IMR-90 (cell line): Measurements from ENCODE around the gene LRFN5. TPM values are rescaled to one million over a fixed set of nuclear protein-coding genes. Genes with fewer than 3 reads are reported as not detected.

Experiments used
- ATAC-seq: fragments of 200-7000 bp; cut with Tn5 transposase; 2 replicates; pipeline ENCODE4 v1.9.1; 2020; ENCODE audit warnings: low read depth, mild to moderate bottlenecking, moderate library complexity
- BruUV-seq: library from RNA; stranded (reverse); fragments of 400-500 nt; replicated peaks from 2 replicates; lab custom pipeline; 2021; lab: Mats Ljungman, UMichigan
- CTCF ChIA-PET: fragments of 300-600 bp; formaldehyde crosslinking; extraction: SDS; loops from one replicate; lab custom pipeline; 2021; ENCODE audit warnings: antibody characterized with exemption; lab: Yijun Ruan, JAX
- POLR2A ChIA-PET: fragments of 300-600 bp; sonication (Branson Sonifier 250); formaldehyde crosslinking; loops from one replicate; lab custom pipeline; 2022; ENCODE audit warnings: antibody characterized with exemption; ENCODE audit not compliant: unreplicated experiment; lab: Charles Lee
- DNase-seq: peaks from one replicate; pipeline ENCODE4 v3.0.0; 2013
- H2AFZ ChIP-seq: replicated peaks from 2 replicates; pipeline ENCODE3; 2013; ENCODE audit warnings: low read length, mild to moderate bottlenecking; ENCODE audit not compliant: poor library complexity
- H2AK5ac ChIP-seq: 2 replicates; pipeline ENCODE4 v1.6.1; 2013; ENCODE audit warnings: low read depth, low read length, inconsistent platforms
- H2AK9ac ChIP-seq: replicated peaks from 2 replicates; pipeline ENCODE3; 2013; ENCODE audit warnings: mild to moderate bottlenecking, low read depth, low read length, moderate library complexity; ENCODE audit not compliant: poor library complexity
- H2BK120ac ChIP-seq: 2 replicates; pipeline ENCODE4 v1.6.1; 2013; ENCODE audit warnings: low read depth, low read length, inconsistent platforms
- H2BK15ac ChIP-seq: 3 replicates; pipeline ENCODE4 v1.6.1; 2013; ENCODE audit warnings: low read depth, low read length, inconsistent platforms
- H2BK20ac ChIP-seq: 2 replicates; pipeline ENCODE4 v1.6.1; 2013; ENCODE audit warnings: low read depth, mild to moderate bottlenecking, inconsistent platforms, low read length, moderate library complexity
- H2BK5ac ChIP-seq: 2 replicates; pipeline ENCODE4 v1.6.1; 2013; ENCODE audit warnings: mild to moderate bottlenecking, low read depth, low read length, inconsistent platforms; ENCODE audit not compliant: poor library complexity, severe bottlenecking
- H3K14ac ChIP-seq: replicated peaks from 2 replicates; pipeline ENCODE4 v1.6.1; 2013; ENCODE audit warnings: low read depth, low read length, inconsistent platforms
- H3K18ac ChIP-seq: 2 replicates; pipeline ENCODE4 v1.6.1; 2013; ENCODE audit warnings: low read depth, low read length, control low read depth
- H3K23ac ChIP-seq: 2 replicates; pipeline ENCODE4 v1.6.1; 2013; ENCODE audit warnings: low read depth, low read length, inconsistent platforms
- H3K27ac ChIP-seq: 2 replicates; pipeline ENCODE4 v1.5.1; 2013; ENCODE audit warnings: mild to moderate bottlenecking, control low read depth, low read length; ENCODE audit not compliant: insufficient read depth
- H3K27me3 ChIP-seq: 2 replicates; pipeline ENCODE4 v1.6.1; 2013; ENCODE audit warnings: low read length; ENCODE audit not compliant: control insufficient read depth, insufficient read depth
- H3K36me3 ChIP-seq: 2 replicates; pipeline ENCODE4 v1.6.1; 2013; ENCODE audit warnings: low read length, mixed read lengths; ENCODE audit not compliant: control insufficient read depth, insufficient read depth
- H3K4ac ChIP-seq: 2 replicates; pipeline ENCODE4 v1.6.1; 2013; ENCODE audit warnings: low read depth, low read length, inconsistent platforms
- H3K4me1 ChIP-seq: 2 replicates; pipeline ENCODE4 v1.6.1; 2013; ENCODE audit warnings: low read length, mixed read lengths; ENCODE audit not compliant: control insufficient read depth, insufficient read depth
- H3K4me2 ChIP-seq: 2 replicates; pipeline ENCODE4 v1.6.1; 2013; ENCODE audit warnings: low read depth, mild to moderate bottlenecking, control low read depth, low read length, moderate library complexity
- H3K4me3 ChIP-seq: 2 replicates; pipeline ENCODE4 v1.5.1; 2013; ENCODE audit warnings: low read depth, mild to moderate bottlenecking, control low read depth, low read length, moderate library complexity; ENCODE audit not compliant: insufficient read depth
- H3K56ac ChIP-seq: 2 replicates; pipeline ENCODE4 v1.6.1; 2013; ENCODE audit warnings: low read length, inconsistent platforms; ENCODE audit not compliant: insufficient read depth; ENCODE audit errors: extremely low read depth
- H3K79me1 ChIP-seq, 2 experiments: 2 replicates each; pipeline ENCODE4 v1.6.1; 2013; ENCODE audit warnings: low read length in 2 of 2, inconsistent platforms in 1 of 2, low read depth in 1 of 2
- H3K9ac ChIP-seq: 2 replicates; pipeline ENCODE4 v1.6.1; 2013; ENCODE audit warnings: low read depth, low read length, control low read depth
- H3K9me1 ChIP-seq: 2 replicates; pipeline ENCODE4 v1.6.1; 2013; ENCODE audit warnings: low read length, inconsistent platforms; ENCODE audit not compliant: insufficient read depth
- H3K9me3 ChIP-seq: 2 replicates; pipeline ENCODE4 v1.6.1; 2013; ENCODE audit warnings: low read length; ENCODE audit not compliant: control insufficient read depth, insufficient read depth
- H4K20me1 ChIP-seq: 2 replicates; pipeline ENCODE4 v1.6.1; 2013; ENCODE audit warnings: low read length, inconsistent platforms; ENCODE audit not compliant: insufficient read depth
- H4K5ac ChIP-seq: 2 replicates; pipeline ENCODE4 v1.6.1; 2013; ENCODE audit warnings: mild to moderate bottlenecking, low read depth, low read length, control low read depth
- H4K8ac ChIP-seq, 2 experiments: 2 replicates each; pipeline ENCODE4 v1.6.1; 2013; ENCODE audit warnings: low read depth in 2 of 2, low read length in 2 of 2, control low read depth in 1 of 2, inconsistent platforms in 1 of 2
- H4K91ac ChIP-seq: 2 replicates; pipeline ENCODE4 v1.6.1; 2013; ENCODE audit warnings: low read depth, low read length, inconsistent platforms; ENCODE audit not compliant: insufficient read depth
- BHLHE40 ChIP-seq: fragments of 150-350 bp; IDR thresholded peaks from 2 replicates; pipeline ENCODE4 v1.6.1; 2016; ENCODE audit warnings: mild to moderate bottlenecking, low read depth, low read length
- CEBPB ChIP-seq: IDR thresholded peaks from 2 replicates; pipeline ENCODE4 v1.6.1; 2012; ENCODE audit warnings: low read depth, low read length, improper control_type of control experiment
- CHD1 ChIP-seq: IDR thresholded peaks from 2 replicates; pipeline ENCODE4 v1.6.1; 2012; ENCODE audit warnings: low read depth, low read length, improper control_type of control experiment
- FOS ChIP-seq: fragments of 150-350 bp; IDR thresholded peaks from 2 replicates; pipeline ENCODE4 v1.6.1; 2016; ENCODE audit warnings: low read depth, low read length
- MAFK ChIP-seq: IDR thresholded peaks from 2 replicates; pipeline ENCODE4 v1.6.1; 2012; ENCODE audit warnings: low read depth, low read length, improper control_type of control experiment
- MAZ ChIP-seq: IDR thresholded peaks from 2 replicates; pipeline ENCODE4 v1.6.1; 2012; ENCODE audit warnings: low read depth, mild to moderate bottlenecking, low read length, improper control_type of control experiment, moderate library complexity, borderline replicate concordance
- MXI1 ChIP-seq: IDR thresholded peaks from 2 replicates; pipeline ENCODE4 v1.6.1; 2012; ENCODE audit warnings: low read depth, mild to moderate bottlenecking, low read length, moderate library complexity, borderline replicate concordance
- NFE2L2 ChIP-seq: fragments of 150-350 bp; IDR thresholded peaks from 2 replicates; pipeline ENCODE4 v1.6.1; 2016; ENCODE audit warnings: low read depth, mild to moderate bottlenecking, low read length
- POLR2A ChIP-seq: IDR thresholded peaks from 2 replicates; pipeline ENCODE4 v1.6.1; 2012; ENCODE audit warnings: mild to moderate bottlenecking, low read depth, low read length
- RAD21 ChIP-seq: IDR thresholded peaks from 2 replicates; pipeline ENCODE4 v1.6.1; 2012; ENCODE audit warnings: low read length, improper control_type of control experiment
- RCOR1 ChIP-seq: IDR thresholded peaks from 2 replicates; pipeline ENCODE4 v1.6.1; 2012; ENCODE audit warnings: mild to moderate bottlenecking, low read length, improper control_type of control experiment; ENCODE audit not compliant: insufficient replicate concordance
- RFX5 ChIP-seq: IDR thresholded peaks from 2 replicates; pipeline ENCODE4 v1.8.0; 2012; ENCODE audit warnings: low read depth, mild to moderate bottlenecking, low read length, moderate library complexity
- SMC3 ChIP-seq: fragments of 150-350 bp; IDR thresholded peaks from 2 replicates; pipeline ENCODE4 v1.6.1; 2016; ENCODE audit warnings: low read depth, mild to moderate bottlenecking, antibody characterized with exemption, low read length, moderate library complexity
- WGBS, 2 experiments: methylation state at CpG; one replicate each; pipeline versions ENCODE4 v1.1.5 to v1.1.7; 2013; ENCODE audit warnings: missing lambda C conversion rate in 2 of 2; ENCODE audit not compliant: insufficient read length in 1 of 2; ENCODE audit errors: extremely low coverage in 2 of 2; 5-methylcytosine and 5-hydroxymethylcytosine counted together
- dilution Hi-C: fragments of 300-500 bp; cut with HindIII; formaldehyde crosslinking; loops from one replicate; pipeline ENCODE4 v1.14.3; 2018; ENCODE audit warnings: low sequenced_read_pairs; ENCODE audit not compliant: unreplicated experiment
- in situ Hi-C: fragments of 300-500 bp; cut with MboI; formaldehyde crosslinking; loops from 3 replicates; pipeline ENCODE4 v1.14.3; 2019; ENCODE audit warnings: low sequenced_read_pairs, inconsistent platforms, mixed read lengths
- intact Hi-C: fragments of 100-400 bp; cut with micrococcal nuclease; formaldehyde crosslinking; loops from 2 replicates; pipeline ENCODE4 v1.10.0; 2022
- polyA plus RNA-seq, 3 experiments: library from polyadenylated mRNA; depleted of rRNA; stranded (reverse); fragments of >200 nt; gene quantifications; 2 replicates each; pipeline ENCODE4 v1.2.3, GENCODE V29; 2012; ENCODE audit warnings: low replicate concordance in 1 of 3
- total RNA-seq: library from RNA; depleted of rRNA; stranded (reverse); fragments of >200 nt; gene quantifications from 2 replicates; pipeline ENCODE4 v1.2.3, GENCODE V29; 2012
- TF ChIP-seq, protein P1 (sequence below): conservative IDR thresholded peaks from 2 replicates; pipeline ENCODE4 v1.5.1; 2012; ENCODE audit warnings: mild to moderate bottlenecking, low read depth, low read length, improper control_type of control experiment
- TF ChIP-seq, protein P2 (sequence below): fragments of 150-350 bp; IDR thresholded peaks from 2 replicates; pipeline ENCODE4 v1.6.1; 2017; ENCODE audit warnings: mild to moderate bottlenecking, antibody characterized with exemption, low read length, low read depth
- TF ChIP-seq, protein P3 (sequence below): fragments of 150-350 bp; IDR thresholded peaks from 2 replicates; pipeline ENCODE4 v1.6.1; 2016; ENCODE audit warnings: low read depth, mild to moderate bottlenecking, low read length, moderate library complexity, borderline replicate concordance

The LRFN5 gene
- total and polyA plus RNA-seq, 2 of the 4 experiments (the other 2 are of a cell fraction), result 1.8 to 3.6 TPM

DNA sequence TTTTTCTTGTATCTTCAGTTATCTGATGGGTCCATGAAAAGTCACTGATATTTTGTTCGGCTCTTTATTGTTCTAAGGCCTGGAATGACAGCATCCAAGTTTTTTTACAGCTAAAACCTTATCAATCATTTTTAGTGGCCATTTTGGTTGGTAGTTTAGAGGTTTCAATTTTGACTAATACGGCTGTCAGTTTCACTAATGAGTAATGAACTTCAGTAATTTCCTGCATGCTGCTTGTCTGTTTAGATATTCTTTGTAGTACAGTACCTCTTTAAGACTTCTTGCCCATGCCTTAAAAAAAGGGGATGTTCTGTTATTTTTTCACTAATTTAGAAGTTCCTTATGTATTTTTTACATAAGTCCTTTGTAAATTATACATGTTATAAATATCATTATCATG lies 176.7 kb downstream of the LRFN5 start:
- no peak overlapping the region for H3K9ac ChIP-seq
- H4K5ac ChIP-seq, result no peak overlapping the region
- H4K20me1 ChIP-seq, result no peaks in the 10 kb centered on the region
- DNase-seq (no peak), ATAC-seq (no peak)
- no peak overlapping the region for H4K91ac ChIP-seq
- no peak overlapping the region for H2BK120ac ChIP-seq
- ChIA-PET POLR2A (no interaction called here), CTCF (no interaction called here)
- no peak overlapping the region for H3K4ac ChIP-seq
- H3K9me1 ChIP-seq, result no peaks in the 10 kb centered on the region
- no peak overlapping the region for H2BK5ac ChIP-seq
- no peak overlapping the region for H3K27ac ChIP-seq
- intact Hi-C loops (no loop called here), in situ Hi-C loops (no loop called here), dilution Hi-C loops (no loop called here)
- no peaks in the 10 kb centered on the region for H3K9me3 ChIP-seq
- no peak overlapping the region for H3K4me3 ChIP-seq
- no peak overlapping the region for H2AK5ac ChIP-seq
- no peak overlapping the region for H3K23ac ChIP-seq
- no peak overlapping the region for H3K14ac ChIP-seq
- H3K18ac ChIP-seq, result no peak overlapping the region
- H2BK15ac ChIP-seq, result no peak overlapping the region
- H3K56ac ChIP-seq, result no peak overlapping the region
- no peaks in the 10 kb centered on the region for H3K36me3 ChIP-seq
- no peaks in the 10 kb centered on the region for H3K79me1 ChIP-seq
- no peak overlapping the region for H4K8ac ChIP-seq
- no peak overlapping the region for H2BK20ac ChIP-seq
- no peak for TF ChIP-seq RFX5
- TF ChIP-seq, protein P1, sequence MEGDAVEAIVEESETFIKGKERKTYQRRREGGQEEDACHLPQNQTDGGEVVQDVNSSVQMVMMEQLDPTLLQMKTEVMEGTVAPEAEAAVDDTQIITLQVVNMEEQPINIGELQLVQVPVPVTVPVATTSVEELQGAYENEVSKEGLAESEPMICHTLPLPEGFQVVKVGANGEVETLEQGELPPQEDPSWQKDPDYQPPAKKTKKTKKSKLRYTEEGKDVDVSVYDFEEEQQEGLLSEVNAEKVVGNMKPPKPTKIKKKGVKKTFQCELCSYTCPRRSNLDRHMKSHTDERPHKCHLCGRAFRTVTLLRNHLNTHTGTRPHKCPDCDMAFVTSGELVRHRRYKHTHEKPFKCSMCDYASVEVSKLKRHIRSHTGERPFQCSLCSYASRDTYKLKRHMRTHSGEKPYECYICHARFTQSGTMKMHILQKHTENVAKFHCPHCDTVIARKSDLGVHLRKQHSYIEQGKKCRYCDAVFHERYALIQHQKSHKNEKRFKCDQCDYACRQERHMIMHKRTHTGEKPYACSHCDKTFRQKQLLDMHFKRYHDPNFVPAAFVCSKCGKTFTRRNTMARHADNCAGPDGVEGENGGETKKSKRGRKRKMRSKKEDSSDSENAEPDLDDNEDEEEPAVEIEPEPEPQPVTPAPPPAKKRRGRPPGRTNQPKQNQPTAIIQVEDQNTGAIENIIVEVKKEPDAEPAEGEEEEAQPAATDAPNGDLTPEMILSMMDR, result no peak
- no peak for TF ChIP-seq MAZ
- TF ChIP-seq MXI1, result no peak
- TF ChIP-seq, protein P2, sequence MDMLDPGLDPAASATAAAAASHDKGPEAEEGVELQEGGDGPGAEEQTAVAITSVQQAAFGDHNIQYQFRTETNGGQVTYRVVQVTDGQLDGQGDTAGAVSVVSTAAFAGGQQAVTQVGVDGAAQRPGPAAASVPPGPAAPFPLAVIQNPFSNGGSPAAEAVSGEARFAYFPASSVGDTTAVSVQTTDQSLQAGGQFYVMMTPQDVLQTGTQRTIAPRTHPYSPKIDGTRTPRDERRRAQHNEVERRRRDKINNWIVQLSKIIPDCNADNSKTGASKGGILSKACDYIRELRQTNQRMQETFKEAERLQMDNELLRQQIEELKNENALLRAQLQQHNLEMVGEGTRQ, result no peak
- no peak for TF ChIP-seq RAD21
- TF ChIP-seq MAFK, result no peak
- TF ChIP-seq BHLHE40, result no peak
- no peak for TF ChIP-seq NFE2L2
- no peak for TF ChIP-seq FOS
- TF ChIP-seq SMC3, result no peak
- TF ChIP-seq CEBPB, result no peak
- no peak for TF ChIP-seq POLR2A
- no peak for TF ChIP-seq CHD1
- TF ChIP-seq, protein P3, sequence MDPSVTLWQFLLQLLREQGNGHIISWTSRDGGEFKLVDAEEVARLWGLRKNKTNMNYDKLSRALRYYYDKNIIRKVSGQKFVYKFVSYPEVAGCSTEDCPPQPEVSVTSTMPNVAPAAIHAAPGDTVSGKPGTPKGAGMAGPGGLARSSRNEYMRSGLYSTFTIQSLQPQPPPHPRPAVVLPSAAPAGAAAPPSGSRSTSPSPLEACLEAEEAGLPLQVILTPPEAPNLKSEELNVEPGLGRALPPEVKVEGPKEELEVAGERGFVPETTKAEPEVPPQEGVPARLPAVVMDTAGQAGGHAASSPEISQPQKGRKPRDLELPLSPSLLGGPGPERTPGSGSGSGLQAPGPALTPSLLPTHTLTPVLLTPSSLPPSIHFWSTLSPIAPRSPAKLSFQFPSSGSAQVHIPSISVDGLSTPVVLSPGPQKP, result no peak
- no peak for TF ChIP-seq RCOR1
- no CpG with 5 or more reads among the region's 2 CpGs for WGBS, 2 experiments
- H3K4me1 ChIP-seq, result no peaks in the 10 kb centered on the region
- BruUV-seq, result no TSS peak
- H2AFZ ChIP-seq, result no peak overlapping the region
- H2AK9ac ChIP-seq, result no peak overlapping the region
- H3K27me3 ChIP-seq, result no peaks in the 10 kb centered on the region
- H3K4me2 ChIP-seq, result no peak overlapping the region
